Measurements from ENCODE around the gene PTPN4. TPM values are rescaled to one million over a fixed set of nuclear protein-coding genes. Genes with fewer than 3 reads are reported as not detected.

The PTPN4 gene, protein sequence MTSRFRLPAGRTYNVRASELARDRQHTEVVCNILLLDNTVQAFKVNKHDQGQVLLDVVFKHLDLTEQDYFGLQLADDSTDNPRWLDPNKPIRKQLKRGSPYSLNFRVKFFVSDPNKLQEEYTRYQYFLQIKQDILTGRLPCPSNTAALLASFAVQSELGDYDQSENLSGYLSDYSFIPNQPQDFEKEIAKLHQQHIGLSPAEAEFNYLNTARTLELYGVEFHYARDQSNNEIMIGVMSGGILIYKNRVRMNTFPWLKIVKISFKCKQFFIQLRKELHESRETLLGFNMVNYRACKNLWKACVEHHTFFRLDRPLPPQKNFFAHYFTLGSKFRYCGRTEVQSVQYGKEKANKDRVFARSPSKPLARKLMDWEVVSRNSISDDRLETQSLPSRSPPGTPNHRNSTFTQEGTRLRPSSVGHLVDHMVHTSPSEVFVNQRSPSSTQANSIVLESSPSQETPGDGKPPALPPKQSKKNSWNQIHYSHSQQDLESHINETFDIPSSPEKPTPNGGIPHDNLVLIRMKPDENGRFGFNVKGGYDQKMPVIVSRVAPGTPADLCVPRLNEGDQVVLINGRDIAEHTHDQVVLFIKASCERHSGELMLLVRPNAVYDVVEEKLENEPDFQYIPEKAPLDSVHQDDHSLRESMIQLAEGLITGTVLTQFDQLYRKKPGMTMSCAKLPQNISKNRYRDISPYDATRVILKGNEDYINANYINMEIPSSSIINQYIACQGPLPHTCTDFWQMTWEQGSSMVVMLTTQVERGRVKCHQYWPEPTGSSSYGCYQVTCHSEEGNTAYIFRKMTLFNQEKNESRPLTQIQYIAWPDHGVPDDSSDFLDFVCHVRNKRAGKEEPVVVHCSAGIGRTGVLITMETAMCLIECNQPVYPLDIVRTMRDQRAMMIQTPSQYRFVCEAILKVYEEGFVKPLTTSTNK
- 12.6 to 23.4 TPM (median 17.2 TPM) in 5 replicates for total RNA-seq (2022; extraction: Qiagen RNA extraction; ENCODE audit: low read depth)

DNA sequence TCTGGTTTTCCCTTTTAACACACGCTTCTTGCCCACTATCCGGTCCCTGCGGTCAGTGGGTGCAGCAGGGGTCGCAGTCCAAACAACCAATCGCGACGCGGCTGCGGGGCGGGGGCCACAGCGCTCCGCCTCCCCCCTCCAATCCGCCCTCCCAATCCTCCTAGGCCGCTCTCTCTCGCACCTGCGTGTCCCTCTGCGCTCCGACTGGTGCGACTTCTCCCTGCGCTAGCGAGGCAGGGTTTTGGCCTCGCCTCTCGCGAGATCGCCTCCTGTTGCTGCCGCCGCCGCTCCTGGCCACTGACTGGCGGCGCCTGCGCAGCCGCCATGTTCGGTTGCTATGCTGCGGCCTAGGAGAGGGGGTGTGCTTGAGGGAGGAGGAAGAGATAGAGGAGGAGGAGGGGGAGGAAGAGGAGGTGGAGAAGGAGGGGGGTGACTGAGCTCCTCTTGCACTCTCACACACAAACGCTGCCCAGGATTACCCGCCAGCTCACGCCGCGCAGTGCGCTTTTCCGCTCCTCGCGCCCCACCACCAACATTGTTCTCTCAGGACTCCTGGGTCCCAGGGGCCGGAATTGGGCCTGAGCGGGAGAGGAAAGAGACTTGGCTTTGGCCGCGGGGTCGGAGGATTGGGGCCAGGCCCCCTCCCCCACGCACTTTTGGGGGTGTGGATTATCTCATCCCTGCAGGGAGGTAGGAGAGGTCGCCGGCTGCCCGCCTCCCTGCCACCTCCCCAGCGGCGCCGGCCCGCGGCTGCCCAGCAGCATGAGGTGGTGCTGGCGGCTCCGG is at the start of gene PTPN4:
Gene PTPN4 (plus strand): TSS at position 472 of the 786 bp plus-strand sequence. CDS start 49,932 bp downstream, outside the sequence.

GRCh38 chr2:120012771-120013596 is 253.3 kb downstream of the PTPN4 start, which contains the start of gene EPB41L5:
EPB41L5 (plus strand) TSS chr2:120013077; CDS start chr2:120019085, 6,008 bp downstream.

Other genes with a start within 250 kb of the PTPN4 start
- gene SCTR, start 235.4 kb upstream of the PTPN4 start, total RNA-seq (2022; extraction: Qiagen RNA extraction; ENCODE audit: low read depth), result not detected in 5 replicates
- gene CFAP221, start 215.5 kb upstream of the PTPN4 start, total RNA-seq (2022; extraction: Qiagen RNA extraction; ENCODE audit: low read depth), result 0.20 to 0.64 TPM (median 0.35 TPM) in 5 replicates
- gene TMEM177, start 80.7 kb upstream of the PTPN4 start, total RNA-seq (2022; extraction: Qiagen RNA extraction; ENCODE audit: low read depth), result 17.1 to 26.6 TPM (median 22.8 TPM) in 5 replicates

Measured in A549 treated with ZK216348 at 1 μM for 4 hours (cell line).